ENCODE results near the gene TRAPPC10. TPM values are rescaled to one million over a fixed set of nuclear protein-coding genes. Genes with fewer than 3 reads are reported as not detected.

Gene TRAPPC10
- total RNA-seq, 4 donors from 2014 or later, result 17.8 to 58.1 (median 32.4) TPM

- H3K4me1 ChIP-seq, result no peaks in the 10 kb centered on the region
- WGBS, 2 donors (ENCODE audit: low coverage in 1 of 2), result 94 to 95% methylated on average over 7 of the region's 7 CpGs
- H3K27ac ChIP-seq, result no peak overlapping the region
- ATAC-seq, result no peak
- peaks cover 0 to 99% of the 10 kb centered on the region in 2 donors for H3K36me3 ChIP-seq
- H3K9me3 ChIP-seq, result no peaks in the 10 kb centered on the region
- no peak overlapping the region for H3K4me3 ChIP-seq
- TF ChIP-seq, protein P1, sequence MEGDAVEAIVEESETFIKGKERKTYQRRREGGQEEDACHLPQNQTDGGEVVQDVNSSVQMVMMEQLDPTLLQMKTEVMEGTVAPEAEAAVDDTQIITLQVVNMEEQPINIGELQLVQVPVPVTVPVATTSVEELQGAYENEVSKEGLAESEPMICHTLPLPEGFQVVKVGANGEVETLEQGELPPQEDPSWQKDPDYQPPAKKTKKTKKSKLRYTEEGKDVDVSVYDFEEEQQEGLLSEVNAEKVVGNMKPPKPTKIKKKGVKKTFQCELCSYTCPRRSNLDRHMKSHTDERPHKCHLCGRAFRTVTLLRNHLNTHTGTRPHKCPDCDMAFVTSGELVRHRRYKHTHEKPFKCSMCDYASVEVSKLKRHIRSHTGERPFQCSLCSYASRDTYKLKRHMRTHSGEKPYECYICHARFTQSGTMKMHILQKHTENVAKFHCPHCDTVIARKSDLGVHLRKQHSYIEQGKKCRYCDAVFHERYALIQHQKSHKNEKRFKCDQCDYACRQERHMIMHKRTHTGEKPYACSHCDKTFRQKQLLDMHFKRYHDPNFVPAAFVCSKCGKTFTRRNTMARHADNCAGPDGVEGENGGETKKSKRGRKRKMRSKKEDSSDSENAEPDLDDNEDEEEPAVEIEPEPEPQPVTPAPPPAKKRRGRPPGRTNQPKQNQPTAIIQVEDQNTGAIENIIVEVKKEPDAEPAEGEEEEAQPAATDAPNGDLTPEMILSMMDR (IDR thresholded peaks at IDR 0.05), result no peak
- TF ChIP-seq POLR2AphosphoS5 (IDR thresholded peaks at IDR 0.05) (no peak), EP300 (IDR thresholded peaks at IDR 0.05) (no peak), POLR2A (IDR thresholded peaks at IDR 0.05) (no peak)
- no peaks in the 10 kb centered on the region for H3K27me3 ChIP-seq
These were observed 67.7 kb downstream of the TRAPPC10 start for GRCh38 chr21:44079846-44080245.

- Histone ChIP-seq H3K27me3 (no peaks in the 10 kb centered on the region), H3K9me3 (no peaks in the 10 kb centered on the region), H3K4me1 (peaks cover 0 to 16% (median 0%) of the 10 kb centered on the region in 3 donors), H3K36me3 (peaks cover 0 to 99% of the 10 kb centered on the region in 2 donors), H3K27ac (peak overlapping the region in 1 of 4 donors; percentile 57), H3K4me3 (no peak overlapping the region)
- WGBS, 2 donors (ENCODE audit: low coverage in 1 of 2), result 90 to 100% methylated on average over 4 to 17 of the region's 24 CpGs
- ATAC-seq, result no peak
- no peak for TF ChIP-seq POLR2AphosphoS5 (IDR thresholded peaks at IDR 0.05)
- no peak for TF ChIP-seq POLR2A (IDR thresholded peaks at IDR 0.05)
- TF ChIP-seq EP300 (IDR thresholded peaks at IDR 0.05), result no peak
- TF ChIP-seq, protein P1 (IDR thresholded peaks at IDR 0.05), result no peak
These were observed 70.7 kb downstream of the TRAPPC10 start for GRCh38 chr21:44082648-44083440.

DNA sequence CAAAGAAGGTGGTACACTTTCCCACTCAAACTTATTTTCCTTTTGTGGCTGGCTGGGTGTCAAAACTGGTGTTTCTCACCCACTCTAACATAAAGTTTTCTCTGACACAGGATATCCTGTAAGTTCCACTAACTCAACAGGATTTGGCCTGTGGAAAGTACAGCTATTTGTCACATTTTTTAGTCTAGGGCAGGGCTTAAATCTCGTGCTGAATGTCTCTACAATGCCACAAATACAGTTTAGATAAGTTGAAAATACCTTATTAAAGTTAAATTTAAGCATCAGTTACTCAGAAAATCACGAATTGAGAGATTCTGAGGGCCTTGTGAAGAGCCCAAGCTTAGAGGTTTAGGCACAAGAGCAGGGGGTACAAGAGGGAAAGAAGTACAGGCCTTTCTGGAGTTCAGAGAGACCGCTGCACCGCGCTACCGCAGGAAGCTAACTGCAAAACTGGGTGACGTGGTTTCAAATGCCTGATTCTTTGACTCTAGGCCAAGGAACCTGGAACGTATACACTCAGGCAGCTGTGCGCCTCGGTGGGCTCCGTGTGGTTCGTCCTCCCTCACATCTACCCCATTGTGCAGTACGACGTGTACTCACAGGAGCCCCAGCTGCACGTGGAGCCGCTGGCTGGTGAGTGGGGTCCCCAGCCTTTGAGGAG, 71.7 kb downstream of the TRAPPC10 start:
- Histone ChIP-seq H3K4me1 (peaks cover 0 to 16% (median 0%) of the 10 kb centered on the region in 3 donors), H3K36me3 (peaks cover 0 to 99% of the 10 kb centered on the region in 2 donors), H3K27me3 (no peaks in the 10 kb centered on the region), H3K9me3 (no peaks in the 10 kb centered on the region), H3K27ac (peak overlapping the region in 3 of 4 donors; percentile 42 to 63 (median 57)), H3K4me3 (no peak overlapping the region)
- TF ChIP-seq POLR2A (IDR thresholded peaks at IDR 0.05), result no peak
- TF ChIP-seq EP300 (IDR thresholded peaks at IDR 0.05), result no peak
- no peak for TF ChIP-seq POLR2AphosphoS5 (IDR thresholded peaks at IDR 0.05)
- 45 to 63% methylated on average over 2 to 10 of the region's 16 CpGs for WGBS, 2 donors (ENCODE audit: low coverage in 1 of 2)
- no peak for ATAC-seq

GRCh38 chr21:44084496-44085241, 72.6 kb downstream of the TRAPPC10 start:
- WGBS, 2 donors (ENCODE audit: low coverage in 1 of 2), result 76 to 80% methylated on average over 4 to 6 of the region's 7 CpGs
- H3K27ac ChIP-seq, result peak overlapping the region in 3 of 4 donors; percentile 45 to 63 (median 57)
- no peaks in the 10 kb centered on the region for H3K9me3 ChIP-seq
- TF ChIP-seq POLR2AphosphoS5 (IDR thresholded peaks at IDR 0.05), result no peak
- TF ChIP-seq EP300 (IDR thresholded peaks at IDR 0.05), result no peak
- ATAC-seq, result no peak
- no peak overlapping the region for H3K4me3 ChIP-seq
- no peaks in the 10 kb centered on the region for H3K27me3 ChIP-seq
- peaks cover 0 to 99% of the 10 kb centered on the region in 2 donors for H3K36me3 ChIP-seq
- H3K4me1 ChIP-seq, result peaks cover 0 to 16% (median 0%) of the 10 kb centered on the region in 3 donors

DNA sequence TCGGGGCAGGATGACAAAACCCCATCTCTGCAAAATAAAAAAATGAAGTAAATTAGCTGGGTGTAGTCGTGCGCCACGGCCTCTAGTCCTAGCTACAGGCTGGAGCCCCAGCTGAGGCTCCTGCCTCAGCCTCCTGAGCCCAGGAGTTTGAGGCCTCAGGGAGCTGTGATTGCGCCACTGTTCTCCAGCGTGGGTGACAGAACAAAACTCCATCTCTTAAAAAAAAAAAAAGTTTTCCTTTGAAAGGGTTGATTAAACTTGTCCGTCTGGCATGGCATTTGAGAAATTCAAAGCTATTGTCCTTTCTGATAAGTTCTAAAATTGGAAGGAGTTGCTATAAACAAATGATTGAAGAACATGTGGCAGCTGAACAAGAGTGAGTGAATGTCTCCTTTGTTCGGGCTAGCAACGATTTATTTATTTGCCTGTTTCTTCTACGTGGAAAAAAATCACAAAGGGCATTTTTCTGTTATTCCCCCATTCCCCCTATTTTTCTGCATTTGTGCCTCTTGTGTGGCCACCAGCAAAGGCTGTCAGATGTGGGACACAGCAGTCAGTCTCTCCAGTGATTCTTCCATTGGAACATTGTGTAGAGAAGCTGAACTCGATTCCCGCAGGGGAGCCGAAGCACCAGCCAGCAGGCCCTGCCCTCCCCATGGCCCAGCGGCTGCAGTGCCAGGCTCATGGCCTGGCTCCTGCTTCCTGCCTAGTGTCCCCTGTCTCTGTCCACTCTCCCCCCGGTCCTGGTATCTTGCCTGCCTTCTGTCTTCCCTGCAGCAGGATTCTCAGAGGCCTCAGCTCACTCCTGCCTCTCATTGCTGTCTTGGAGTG, 73.6 kb downstream of the TRAPPC10 start:
- ATAC-seq, result no peak
- H3K27ac ChIP-seq, result peak overlapping the region in 3 of 4 donors; percentile 45 to 63 (median 57)

More for the DNA sequence above, 73.6 kb downstream of the TRAPPC10 start:
- Histone ChIP-seq H3K36me3 (peaks cover 0 to 99% of the 10 kb centered on the region in 2 donors), H3K27me3 (no peaks in the 10 kb centered on the region), H3K4me1 (peaks cover 0 to 16% (median 0%) of the 10 kb centered on the region in 3 donors), H3K9me3 (no peaks in the 10 kb centered on the region), H3K4me3 (no peak overlapping the region)
- WGBS, 2 donors (ENCODE audit: low coverage in 1 of 2), result 68 to 82% methylated on average over 10 to 12 of the region's 15 CpGs
- TF ChIP-seq EP300 (IDR thresholded peaks at IDR 0.05) (no peak), POLR2AphosphoS5 (IDR thresholded peaks at IDR 0.05) (no peak)
- TF ChIP-seq, protein P1 (IDR thresholded peaks at IDR 0.05), result no peak
